NOMO-1 treated with dmso at 0.1 percent for 144 hours (cell line): ENCODE data around the gene FDX1.

Experiments used
- DNase-seq: peaks from one replicate; lab custom pipeline; 2025; ENCODE audit not compliant: unreplicated experiment; lab: John Stamatoyannopoulos, UW

The FDX1 gene

GRCh38 chr11:110465231-110465630, 35.5 kb downstream of the FDX1 start:
- no peak for DNase-seq

- DNase-seq: no peak
These were observed 37.8 kb downstream of the FDX1 start for GRCh38 chr11:110467556-110467955.

DNA sequence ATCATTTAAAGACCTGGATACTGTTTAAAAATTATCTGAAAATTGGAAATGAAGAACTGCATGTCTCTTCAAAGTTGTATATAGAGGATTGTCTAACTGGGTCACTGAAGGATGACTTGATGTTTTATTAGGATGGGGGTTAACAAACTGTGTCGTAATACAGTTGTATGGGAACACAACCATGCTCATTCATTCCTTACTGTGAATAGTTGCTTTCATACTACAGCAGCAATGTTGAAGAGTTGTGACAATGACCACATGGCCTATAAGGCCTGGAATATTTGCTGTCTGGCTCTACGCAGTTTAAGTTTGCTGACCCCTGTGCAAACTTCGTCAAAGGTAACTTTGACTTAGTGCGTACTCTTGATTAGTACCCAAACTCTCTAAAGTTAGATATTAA, 38.4 kb downstream of the FDX1 start:
- DNase-seq: no peak

GRCh38 chr11:110469127-110469526, 39.4 kb downstream of the FDX1 start:
- no peak for DNase-seq

DNA sequence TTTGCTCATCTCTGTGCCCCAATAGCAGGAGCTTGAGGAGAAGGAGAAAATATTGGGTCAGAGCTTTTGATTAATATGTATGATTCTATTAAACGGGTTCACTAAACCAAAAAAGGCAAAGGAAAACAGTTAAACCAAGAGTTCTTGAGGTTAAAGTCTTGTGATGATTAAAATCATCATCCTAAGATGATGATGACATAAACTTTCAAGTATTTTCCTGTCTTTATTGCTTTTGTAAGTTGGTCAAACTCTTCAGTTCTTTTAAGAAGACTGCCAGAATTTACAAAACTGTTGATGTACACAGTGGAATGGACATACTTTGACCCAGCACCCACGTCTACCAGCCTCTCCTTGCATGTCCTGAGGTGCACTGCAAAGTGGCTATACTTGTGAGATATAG, 41.0 kb downstream of the FDX1 start:
- no peak for DNase-seq

DNA sequence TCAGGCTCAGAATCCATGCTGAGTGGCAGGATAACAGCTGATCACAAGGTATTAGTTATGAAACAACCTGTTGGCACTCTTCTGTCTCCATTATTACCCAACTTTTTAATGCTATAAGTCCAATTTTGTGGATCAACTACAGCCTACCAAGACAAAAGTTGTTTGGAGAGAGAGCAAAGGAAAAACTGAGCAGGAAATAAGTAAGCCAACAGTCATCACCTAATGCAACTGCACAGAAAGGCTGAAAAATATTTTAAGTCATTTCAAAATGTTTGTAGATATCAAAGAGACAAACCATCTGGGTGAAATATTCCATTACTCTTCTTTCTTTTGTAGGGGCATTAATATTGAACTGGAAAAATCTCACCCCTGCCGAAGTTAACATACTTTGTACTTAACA, 41.6 kb downstream of the FDX1 start:
- DNase-seq: no peak

GRCh38 chr11:110472858-110473257, 43.1 kb downstream of the FDX1 start:
- no peak for DNase-seq

DNA sequence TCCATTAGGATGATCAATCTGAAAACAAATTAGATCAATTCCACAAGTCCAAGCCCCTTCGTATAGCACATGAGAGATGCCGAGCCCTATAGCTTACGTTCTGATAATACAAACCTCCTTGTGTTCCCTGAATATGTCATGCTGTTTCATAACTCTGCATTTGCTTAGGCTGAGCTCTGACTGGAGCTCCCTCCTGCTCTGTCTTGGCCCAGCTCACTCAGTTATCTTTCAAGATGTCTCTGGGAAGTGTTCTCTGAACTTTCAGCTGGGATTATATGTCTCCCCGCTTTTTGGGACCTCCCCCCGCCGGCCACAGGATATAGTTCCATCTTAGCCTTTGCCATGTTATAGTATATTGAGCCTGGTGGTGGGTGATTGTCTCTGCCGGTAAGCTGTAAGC, 44.0 kb downstream of the FDX1 start:
- no peak for DNase-seq

DNA sequence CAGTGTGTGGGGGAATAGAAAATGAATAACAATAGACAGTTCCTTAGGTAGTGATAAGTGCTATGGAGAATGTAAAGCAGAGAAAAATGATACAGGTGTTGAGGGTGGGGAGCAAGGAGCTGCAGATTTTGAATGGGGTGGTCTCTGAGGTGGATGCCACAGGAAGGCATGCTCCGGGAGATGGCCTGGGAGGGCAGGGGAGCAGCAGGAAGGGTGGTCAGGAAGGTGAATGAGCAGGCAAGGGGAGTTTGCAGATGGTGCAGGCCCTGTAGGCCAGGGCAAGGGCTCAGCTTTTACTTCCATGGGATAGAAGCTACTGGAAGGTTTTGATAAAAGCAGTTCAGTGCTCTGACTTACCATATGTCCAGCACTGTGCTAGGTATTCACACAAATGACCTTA, 44.8 kb downstream of the FDX1 start:
- no peak for DNase-seq

DNA sequence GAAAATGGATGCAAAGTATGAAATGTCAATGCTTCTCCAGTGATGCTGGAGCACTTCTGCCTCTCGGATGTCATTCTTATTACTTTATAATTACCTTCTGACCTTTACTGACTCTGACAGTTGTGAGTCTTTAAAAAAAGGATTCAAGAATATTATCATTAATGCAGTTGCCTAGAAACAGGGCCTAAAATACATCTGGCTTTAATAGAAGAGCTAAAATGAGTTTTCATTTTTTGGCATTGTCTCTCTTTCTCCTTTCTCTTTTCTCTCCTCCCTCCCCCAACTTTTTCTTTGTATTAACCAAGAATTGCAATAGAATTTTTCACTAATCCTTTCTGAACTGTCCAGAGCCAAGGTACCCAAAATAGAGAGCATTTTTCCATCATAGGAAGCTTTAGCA, 45.9 kb downstream of the FDX1 start:
- DNase-seq: no peak

GRCh38 chr11:110478410-110478809, 48.7 kb downstream of the FDX1 start:
- no peak for DNase-seq

GRCh38 chr11:110479108-110480101, 49.7 kb downstream of the FDX1 start:
- DNase-seq: peak; percentile 46

DNA sequence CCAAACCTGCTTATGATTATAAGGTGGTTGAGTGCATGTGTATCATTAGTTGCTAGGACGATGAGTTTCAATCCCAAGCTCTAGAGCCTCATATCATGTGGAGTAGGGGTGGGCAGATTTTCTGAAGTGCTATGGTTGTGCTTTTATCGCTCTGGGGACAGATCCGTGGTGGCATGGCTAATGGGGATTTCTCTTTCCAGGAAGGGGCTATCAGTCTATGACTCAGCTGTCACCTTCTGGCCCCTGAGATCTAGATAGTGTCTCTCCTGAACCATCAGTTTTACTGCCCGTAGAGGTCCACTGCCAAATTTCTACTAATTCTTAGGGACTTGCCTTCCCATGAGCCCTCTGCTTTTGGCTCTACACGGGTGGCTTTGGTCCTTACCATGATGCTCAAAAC, 51.8 kb downstream of the FDX1 start:
- no peak for DNase-seq

- DNase-seq: no peak
These were observed 56.4 kb downstream of the FDX1 start for GRCh38 chr11:110486156-110486555.

DNA sequence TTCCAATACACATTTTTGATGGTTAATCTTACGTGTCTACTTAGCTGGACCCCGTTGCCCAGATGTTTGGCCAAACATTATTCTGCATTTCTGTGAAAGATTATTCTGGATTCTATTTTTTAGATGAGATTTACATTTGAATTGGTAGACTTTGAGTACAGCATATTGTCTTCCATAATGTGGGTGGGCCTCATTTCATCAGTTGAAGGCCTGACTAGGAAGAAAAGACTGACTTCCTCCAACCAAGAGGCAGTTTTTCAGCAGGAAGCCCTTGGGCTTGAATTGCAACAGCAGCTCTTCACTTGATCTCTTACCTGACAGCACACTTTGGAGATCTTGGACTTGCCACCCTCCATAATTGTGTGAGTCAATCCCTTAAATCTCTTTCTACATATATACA, 58.7 kb downstream of the FDX1 start:
- DNase-seq: no peak

- peak; percentile 14 for DNase-seq
These were observed 61.1 kb downstream of the FDX1 start for GRCh38 chr11:110490886-110491285.

DNA sequence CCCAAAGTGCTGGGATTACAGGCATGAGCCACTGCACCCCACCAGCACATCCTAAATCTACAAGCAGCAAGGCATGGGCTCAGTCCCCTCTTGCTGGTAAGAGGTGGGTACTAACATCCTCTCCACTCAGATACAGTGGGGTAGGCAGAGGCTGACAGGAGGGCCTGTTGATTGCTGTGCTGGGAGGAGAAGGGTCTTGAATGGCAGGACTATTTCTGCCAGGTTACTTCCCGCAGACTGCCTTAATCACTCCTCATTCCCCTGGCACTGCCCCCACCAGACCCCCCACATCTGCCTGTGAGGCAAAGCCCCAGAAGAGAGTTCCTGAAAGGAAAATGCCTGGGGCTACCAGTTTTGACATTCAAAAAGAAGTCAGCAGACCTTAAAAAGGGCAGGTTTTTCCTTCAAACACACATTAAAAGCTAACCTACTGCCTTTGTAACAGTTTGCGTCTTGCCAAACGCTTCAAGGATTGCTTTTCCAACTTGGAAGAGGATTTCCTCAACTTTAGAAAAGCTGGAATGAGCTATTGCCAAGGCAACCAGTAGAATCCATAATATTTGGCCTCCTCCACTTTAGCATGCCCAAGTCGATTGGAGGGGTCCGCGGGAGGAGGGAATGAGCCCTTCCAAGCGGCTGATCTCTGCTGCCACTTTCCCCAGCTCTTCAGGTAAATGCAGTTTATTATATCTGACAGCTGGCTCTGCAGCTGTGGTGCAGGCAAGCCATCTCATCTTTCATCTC, 62.0 kb downstream of the FDX1 start:
- no peak for DNase-seq

DNA sequence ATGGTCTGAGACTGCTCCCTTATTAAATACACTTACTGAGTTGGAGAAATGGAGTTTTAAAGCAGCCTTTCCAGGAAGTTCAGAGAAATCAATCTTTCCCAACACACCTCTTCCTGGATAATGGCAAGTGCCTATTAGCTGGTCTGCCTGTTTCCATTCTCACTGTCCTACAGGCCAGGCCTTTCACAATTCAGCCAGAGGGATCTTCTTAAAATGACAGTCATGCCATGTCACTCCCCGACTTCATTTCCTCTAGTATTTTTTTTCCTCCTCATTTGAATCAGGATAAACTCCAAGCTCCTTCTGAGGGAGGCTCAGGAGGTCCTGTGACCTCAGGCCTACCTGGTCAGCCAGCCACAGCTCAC, 62.6 kb downstream of the FDX1 start:
- no peak for DNase-seq

- no peak for DNase-seq
These were observed 63.6 kb downstream of the FDX1 start for GRCh38 chr11:110493346-110493745.

GRCh38 chr11:110497231-110497978, 67.7 kb downstream of the FDX1 start:
- DNase-seq: peak; percentile 87

DNA sequence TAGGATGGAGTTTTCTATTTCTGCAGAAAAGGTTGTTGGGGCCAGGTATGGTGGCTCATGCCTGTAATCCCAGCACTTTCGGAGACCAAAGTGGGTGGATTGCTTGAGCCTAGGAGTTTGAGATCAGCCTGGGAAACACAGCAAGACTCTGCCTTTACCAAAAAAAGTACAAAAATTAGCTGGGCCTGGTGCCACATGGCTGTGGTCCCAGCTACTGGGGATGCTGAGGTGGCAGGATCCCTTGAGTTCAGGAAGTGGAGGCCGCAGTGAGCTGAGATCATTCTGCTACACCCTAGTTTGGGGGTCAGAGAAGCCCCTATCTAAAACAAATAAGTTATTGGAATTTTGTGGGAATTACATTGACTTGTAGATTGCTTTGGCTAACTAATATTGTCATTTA, 71.7 kb downstream of the FDX1 start:
- DNase-seq: no peak
